DOHH2 (cell line): Measurements from ENCODE around the gene SEC14L1.

Experiments used
- H3F3A ChIP-seq: fragments of 200-600 bp; sonication (generic), shearing (Covaris generic); 2 replicates; pipeline ENCODE4 v1.6.0; 2016; ENCODE audit warnings: antibody characterized with exemption, mild to moderate bottlenecking; ENCODE audit not compliant: control insufficient read depth, insufficient read depth
- H3K27ac ChIP-seq: fragments of 200-600 bp; sonication (generic); 2 replicates; pipeline ENCODE4 v1.5.1; 2014; ENCODE audit warnings: low read depth, mild to moderate bottlenecking, low read length, moderate library complexity
- H3K27me3 ChIP-seq: fragments of 200-600 bp; sonication (generic); 2 replicates; pipeline ENCODE4 v1.6.1; 2014; ENCODE audit warnings: mild to moderate bottlenecking, low read length, mixed read lengths; ENCODE audit not compliant: control insufficient read depth
- H3K36me3 ChIP-seq: fragments of 200-600 bp; sonication (generic); 2 replicates; pipeline ENCODE4 v1.6.1; 2014; ENCODE audit warnings: mild to moderate bottlenecking, low read length, moderate library complexity, mixed read lengths; ENCODE audit not compliant: control insufficient read depth
- H3K4me1 ChIP-seq: fragments of 200-600 bp; sonication (generic); 2 replicates; pipeline ENCODE4 v1.6.1; 2014; ENCODE audit warnings: mild to moderate bottlenecking, low read length, mixed read lengths; ENCODE audit not compliant: control insufficient read depth
- H3K4me2 ChIP-seq: fragments of 200-600 bp; sonication (generic); 2 replicates; pipeline ENCODE4 v1.6.0; 2014; ENCODE audit warnings: mild to moderate bottlenecking, low read length, moderate library complexity
- H3K4me3 ChIP-seq: fragments of 200-600 bp; sonication (generic); 2 replicates; pipeline ENCODE4 v1.5.1; 2014; ENCODE audit warnings: mild to moderate bottlenecking, low read length, mixed read lengths
- H3K79me2 ChIP-seq: fragments of 200-600 bp; sonication (generic); 2 replicates; pipeline ENCODE4 v1.6.1; 2014; ENCODE audit warnings: mild to moderate bottlenecking, low read length, mixed read lengths; ENCODE audit not compliant: control insufficient read depth
- H3K9me2 ChIP-seq: fragments of 200-600 bp; sonication (generic); replicated peaks from 2 replicates; pipeline ENCODE4 v1.6.1; 2014; ENCODE audit warnings: mild to moderate bottlenecking, low read length, mixed read lengths; ENCODE audit not compliant: control insufficient read depth
- H3K9me3 ChIP-seq: fragments of 200-600 bp; sonication (generic); 2 replicates; pipeline ENCODE4 v1.6.1; 2014; ENCODE audit warnings: antibody characterized with exemption, low read length, mixed read lengths; ENCODE audit not compliant: control insufficient read depth, insufficient read depth
- H4K20me1 ChIP-seq: fragments of 200-600 bp; sonication (generic); 2 replicates; pipeline ENCODE4 v1.6.0; 2014; ENCODE audit warnings: low read depth, mild to moderate bottlenecking, antibody characterized with exemption, low read length, moderate library complexity; ENCODE audit not compliant: control insufficient read depth, insufficient read depth
- CTCF ChIP-seq: fragments of 200-600 bp; sonication (generic); IDR thresholded peaks from one replicate; pipeline ENCODE4 v1.5.1; 2014; ENCODE audit warnings: antibody characterized with exemption, mild to moderate bottlenecking, low read depth, low read length; ENCODE audit not compliant: poor library complexity, severe bottlenecking
- EZH2phosphoT487 ChIP-seq: fragments of 200-600 bp; sonication (generic); IDR thresholded peaks from 2 replicates; pipeline ENCODE4 v1.6.1; 2017; ENCODE audit warnings: borderline replicate concordance, mild to moderate bottlenecking, antibody characterized with exemption, low read length, moderate library complexity, mixed read lengths

The SEC14L1 gene

GRCh38 chr17:77167472-77168306 lies 26.9 kb downstream of the SEC14L1 start:
- Histone ChIP-seq H3K27me3 (no peaks in the 10 kb centered on the region), H3K4me2 (no peak overlapping the region), H4K20me1 (peaks cover 15% of the 10 kb centered on the region; the same call in 1 of the 2 replicates), H3K36me3 (peaks cover 99% of the 10 kb centered on the region), H3K27ac (no peak overlapping the region), H3K9me2 (no peaks in the 10 kb centered on the region), H3K4me3 (no peak overlapping the region), H3K9me3 (peaks cover 40% of the 10 kb centered on the region), H3F3A (peaks cover 8% of the 10 kb centered on the region), H3K4me1 (peaks cover 37% of the 10 kb centered on the region), H3K79me2 (peaks cover 100% of the 10 kb centered on the region)
- no peak for TF ChIP-seq CTCF
- TF ChIP-seq EZH2phosphoT487, result no peak

- 0 out of 2 replicates have a peak, but pooled peaks cover 3% of the 10 kb centered on the region for H4K20me1 ChIP-seq
- no peaks in the 10 kb centered on the region for H3K9me2 ChIP-seq
- peaks cover 19% of the 10 kb centered on the region for H3K4me1 ChIP-seq
- peaks cover 100% of the 10 kb centered on the region for H3K79me2 ChIP-seq
- H3K27me3 ChIP-seq, result no peaks in the 10 kb centered on the region
- H3F3A ChIP-seq, result peaks cover 12% of the 10 kb centered on the region
- H3K9me3 ChIP-seq, result peaks cover 36% of the 10 kb centered on the region
- no peak overlapping the region for H3K4me2 ChIP-seq
- H3K27ac ChIP-seq, result no peak overlapping the region
- H3K4me3 ChIP-seq, result no peak overlapping the region
- TF ChIP-seq CTCF (no peak), EZH2phosphoT487 (no peak)
- H3K36me3 ChIP-seq, result peaks cover 83% of the 10 kb centered on the region
These were observed 32.3 kb downstream of the SEC14L1 start for GRCh38 chr17:77173104-77173503.

GRCh38 chr17:77174928-77175661 lies 34.3 kb downstream of the SEC14L1 start:
- H3F3A ChIP-seq, result peaks cover 19% of the 10 kb centered on the region
- no peaks in the 10 kb centered on the region for H3K9me2 ChIP-seq
- H3K9me3 ChIP-seq, result peaks cover 25% of the 10 kb centered on the region
- H3K4me1 ChIP-seq, result peaks cover 34% of the 10 kb centered on the region
- H3K36me3 ChIP-seq, result peaks cover 76% of the 10 kb centered on the region
- TF ChIP-seq EZH2phosphoT487, result no peak
- TF ChIP-seq CTCF, result no peak
- H3K27me3 ChIP-seq, result no peaks in the 10 kb centered on the region
- H3K4me2 ChIP-seq, result no peak overlapping the region
- H3K79me2 ChIP-seq, result peaks cover 99% of the 10 kb centered on the region
- H3K4me3 ChIP-seq, result no peak overlapping the region
- H4K20me1 ChIP-seq, result peaks cover 8% of the 10 kb centered on the region; the same call in 1 of the 2 replicates
- no peak overlapping the region for H3K27ac ChIP-seq
